Measurements from ENCODE around the gene ASPHD2. TPM values are rescaled to one million over a fixed set of nuclear protein-coding genes. Genes with fewer than 3 reads are reported as not detected.

Gene ASPHD2
- total RNA-seq, 2 experiments from 2014 or later = 10.2 to 10.5 TPM

GRCh38 chr22:26417406-26417805 is 11.7 kb upstream of the ASPHD2 start:
- intact Hi-C loops (cut with DNase I, micrococcal nuclease) = no loop called here
- Mint-ChIP-seq H3K4me1 (no peaks in the 10 kb centered on the region), H3K27ac (no peak overlapping the region), H3K27me3 (peaks cover 8% of the 10 kb centered on the region), H3K4me3 (no peak overlapping the region), H3K36me3 (ENCODE audit: low read depth) (no peaks in the 10 kb centered on the region), H3K9me3 (ENCODE audit: low read depth) (no peaks in the 10 kb centered on the region)
- no peak for DNase-seq
- CTCF ChIA-PET = no interaction called here
- POLR2A ChIA-PET = no interaction called here
- ATAC-seq = no peak

GRCh38 chr22:26418620-26419019 is 10.4 kb upstream of the ASPHD2 start:
- H3K4me3 Mint-ChIP-seq = no peak overlapping the region
- no peaks in the 10 kb centered on the region for H3K36me3 Mint-ChIP-seq (ENCODE audit: low read depth)
- DNase-seq = no peak
- H3K27me3 Mint-ChIP-seq = peaks cover 7% of the 10 kb centered on the region
- CTCF ChIA-PET = no interaction called here
- intact Hi-C loops (cut with DNase I, micrococcal nuclease) = no loop called here
- no peaks in the 10 kb centered on the region for H3K4me1 Mint-ChIP-seq
- H3K9me3 Mint-ChIP-seq (ENCODE audit: low read depth) = peaks cover 6% of the 10 kb centered on the region
- no peak for ATAC-seq
- H3K27ac Mint-ChIP-seq = no peak overlapping the region
- POLR2A ChIA-PET = no interaction called here

DNA sequence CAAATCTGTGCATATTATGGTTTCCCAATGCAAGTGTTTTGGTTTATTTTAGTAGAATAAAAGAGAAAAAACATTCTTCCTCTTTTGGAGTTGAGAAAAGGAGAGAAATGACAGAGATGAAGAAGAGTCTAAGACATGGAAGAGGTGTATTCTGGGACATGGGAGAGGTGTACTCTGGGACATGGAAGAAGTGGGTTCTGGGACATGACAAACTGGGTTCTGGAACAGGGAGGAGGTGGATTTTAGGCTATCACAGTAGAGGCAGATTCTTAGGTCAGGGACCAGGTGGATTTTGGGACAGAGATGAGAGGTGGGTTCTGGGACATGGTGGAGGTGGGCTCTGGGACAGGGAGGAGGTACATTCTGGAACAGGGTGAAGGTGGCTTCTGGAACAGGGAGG is 2.1 kb upstream of the ASPHD2 start:
- CTCF ChIA-PET = no interaction called here

DNA sequence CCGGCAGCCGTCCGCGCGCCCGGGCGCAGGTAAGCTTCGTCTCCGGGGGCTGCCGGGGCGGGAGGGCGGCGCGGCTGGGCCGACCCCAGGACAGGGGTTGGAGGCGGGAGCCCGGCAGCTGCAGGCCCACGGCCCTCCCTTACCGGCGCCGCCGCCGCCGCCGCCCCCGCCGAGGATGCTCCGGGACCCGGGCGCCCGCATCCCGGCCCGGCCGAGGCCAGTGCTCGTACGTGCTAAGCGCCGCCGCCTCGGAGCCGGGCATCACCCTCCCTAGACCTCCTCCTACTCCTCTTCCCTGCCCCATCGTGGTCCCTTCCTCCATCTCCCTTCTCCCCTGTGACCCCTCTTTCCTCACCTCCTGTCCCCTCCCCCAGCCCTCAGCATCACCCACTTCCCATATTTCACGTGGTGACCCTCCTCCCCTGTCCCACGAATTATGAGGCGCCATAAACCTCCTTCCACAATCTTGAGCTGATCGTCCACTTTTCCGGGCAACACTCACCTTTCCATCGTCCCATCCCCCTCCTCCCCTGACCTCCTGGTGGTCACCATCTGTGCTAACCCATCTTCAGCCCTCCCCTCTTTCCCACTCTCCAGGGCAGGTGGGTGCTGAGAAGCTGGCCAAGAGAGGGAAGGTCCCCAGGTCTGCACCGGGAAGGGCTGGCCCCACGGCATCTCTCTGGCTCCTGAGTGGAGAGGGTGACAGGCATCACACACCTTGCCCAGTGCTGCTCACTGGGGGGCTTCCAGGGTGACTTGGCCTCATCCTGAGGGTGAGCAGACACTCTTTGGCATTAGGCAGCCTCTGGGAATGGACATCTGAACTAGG is 612 bp downstream of the ASPHD2 start:
- no peak for ATAC-seq

More for the DNA sequence above, 2.1 kb upstream of the ASPHD2 start:
- H3K27ac Mint-ChIP-seq = peak overlapping the region; percentile 2
- H3K27me3 Mint-ChIP-seq = no peaks in the 10 kb centered on the region
- intact Hi-C loops (cut with DNase I, micrococcal nuclease) = loop anchor here in 1 of 2 experiments (10.0 kb wide), 1 partner anchor 1352 kb away; no protein-coding TSS in a partner anchor
- H3K4me3 Mint-ChIP-seq = peak overlapping the region; percentile 7
- H3K4me1 Mint-ChIP-seq = peaks cover 37% of the 10 kb centered on the region
- ATAC-seq (no peak), DNase-seq (no peak)
- H3K9me3 Mint-ChIP-seq (ENCODE audit: low read depth) = peaks cover 6% of the 10 kb centered on the region
- H3K36me3 Mint-ChIP-seq (ENCODE audit: low read depth) = peaks cover 4% of the 10 kb centered on the region
- POLR2A ChIA-PET = no interaction called here

GRCh38 chr22:26430600-26430999 is 1.5 kb downstream of the ASPHD2 start:
- intact Hi-C loops (cut with DNase I, micrococcal nuclease) = no loop called here
- CTCF ChIA-PET = interaction anchor here (0.7 to 2.1 kb wide), 15 partner anchors 11 to 244 kb away, joined by 3 to 10 read pairs (median 4); partner anchors contain the start of genes HPS4 and SRRD

More for the DNA sequence above, 612 bp downstream of the ASPHD2 start:
- ChIA-PET CTCF (interaction anchor here (0.5 to 2.1 kb wide), 10 partner anchors 10 to 1031 kb away, joined by 3 to 10 read pairs (median 4); partner anchors contain the start of genes HPS4 and SRRD), POLR2A (interaction anchor here (1.9 to 2.2 kb wide), 2 partner anchors 52 to 54 kb away, joined by 6 to 11 read pairs; partner anchors contain the start of genes HPS4 and SRRD)
- Mint-ChIP-seq H3K27ac (peak overlapping the region; percentile 75), H3K4me3 (peak overlapping the region; percentile 90), H3K36me3 (ENCODE audit: low read depth) (peaks cover 19% of the 10 kb centered on the region), H3K9me3 (ENCODE audit: low read depth) (no peaks in the 10 kb centered on the region), H3K27me3 (no peaks in the 10 kb centered on the region), H3K4me1 (peaks cover 51% of the 10 kb centered on the region)
- intact Hi-C loops (cut with DNase I, micrococcal nuclease) = loop anchor here (1.0 to 10.0 kb wide), 8 partner anchors 31 to 1355 kb away; partner anchors contain the start of genes HPS4 (in 2 of the 2), SRRD (in 2 of the 2) and TPST2 (in 1 of the 2)
- DNase-seq = peak; percentile 33

DNA sequence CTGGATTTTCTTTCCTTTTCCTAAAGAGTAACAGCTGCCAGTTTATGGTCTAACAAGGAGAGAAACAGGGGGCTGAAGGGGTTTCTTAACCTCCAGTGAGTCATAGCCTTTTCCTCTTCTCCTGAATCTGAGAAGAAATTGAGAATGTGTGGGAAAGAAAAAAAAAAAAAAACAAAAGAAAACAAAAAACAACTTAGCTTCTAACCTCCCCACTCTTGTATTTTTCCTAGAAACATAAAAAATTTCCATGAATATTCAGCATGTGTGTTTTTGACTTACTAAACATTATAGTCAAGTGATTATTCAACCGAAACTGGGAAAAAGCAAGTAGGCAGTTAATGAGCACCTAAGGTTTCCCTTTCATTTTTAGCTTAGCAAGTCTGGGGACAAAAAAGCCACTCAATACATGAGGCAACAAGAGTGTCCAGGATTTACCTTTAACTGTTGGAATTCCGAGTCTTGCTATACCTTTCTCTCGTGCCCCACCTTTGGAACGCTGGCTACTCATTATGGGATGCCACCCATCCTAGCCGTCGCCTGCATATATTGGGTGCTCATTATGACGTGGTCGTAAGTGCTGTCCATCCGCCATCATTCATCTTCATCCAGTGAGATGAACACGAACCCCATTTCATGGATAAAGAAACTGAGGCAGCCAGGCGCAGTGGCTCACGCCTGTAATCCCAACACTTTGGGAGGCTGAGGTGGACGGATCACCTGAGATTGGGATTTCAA is 2.4 kb downstream of the ASPHD2 start:
- Mint-ChIP-seq H3K27ac (peak overlapping the region; percentile 75), H3K36me3 (ENCODE audit: low read depth) (peaks cover 30% of the 10 kb centered on the region), H3K4me3 (peak overlapping the region; percentile 90), H3K4me1 (peaks cover 64% of the 10 kb centered on the region), H3K27me3 (no peaks in the 10 kb centered on the region), H3K9me3 (ENCODE audit: low read depth) (no peaks in the 10 kb centered on the region)
- ATAC-seq (peak; percentile 18), DNase-seq (no peak)
- ChIA-PET POLR2A (interaction anchor here (0.8 to 2.2 kb wide), 3 partner anchors 12 to 52 kb away, joined by 3 to 11 read pairs (median 6); partner anchors contain the start of genes HPS4 and SRRD), CTCF (interaction anchor here (0.6 to 2.1 kb wide), 14 partner anchors 11 to 255 kb away, joined by 3 to 10 read pairs (median 4); no protein-coding TSS in a partner anchor)
- intact Hi-C loops (cut with DNase I, micrococcal nuclease) = loop anchor here in 1 of 2 experiments (1.0 kb wide), 1 partner anchor 228 kb away; no protein-coding TSS in a partner anchor

More at GRCh38 chr22:26430600-26430999, 1.5 kb downstream of the ASPHD2 start:
- DNase-seq = peak; percentile 34
- Mint-ChIP-seq H3K27ac (peak overlapping the region; percentile 75), H3K9me3 (ENCODE audit: low read depth) (no peaks in the 10 kb centered on the region), H3K4me3 (peak overlapping the region; percentile 90), H3K27me3 (no peaks in the 10 kb centered on the region), H3K36me3 (ENCODE audit: low read depth) (peaks cover 27% of the 10 kb centered on the region), H3K4me1 (peaks cover 58% of the 10 kb centered on the region)
- no peak for ATAC-seq
- POLR2A ChIA-PET = interaction anchor here (0.6 to 2.2 kb wide), 3 partner anchors 51 to 72 kb away, joined by 3 to 11 read pairs (median 6); partner anchors contain the start of genes HPS4 and SRRD

DNA sequence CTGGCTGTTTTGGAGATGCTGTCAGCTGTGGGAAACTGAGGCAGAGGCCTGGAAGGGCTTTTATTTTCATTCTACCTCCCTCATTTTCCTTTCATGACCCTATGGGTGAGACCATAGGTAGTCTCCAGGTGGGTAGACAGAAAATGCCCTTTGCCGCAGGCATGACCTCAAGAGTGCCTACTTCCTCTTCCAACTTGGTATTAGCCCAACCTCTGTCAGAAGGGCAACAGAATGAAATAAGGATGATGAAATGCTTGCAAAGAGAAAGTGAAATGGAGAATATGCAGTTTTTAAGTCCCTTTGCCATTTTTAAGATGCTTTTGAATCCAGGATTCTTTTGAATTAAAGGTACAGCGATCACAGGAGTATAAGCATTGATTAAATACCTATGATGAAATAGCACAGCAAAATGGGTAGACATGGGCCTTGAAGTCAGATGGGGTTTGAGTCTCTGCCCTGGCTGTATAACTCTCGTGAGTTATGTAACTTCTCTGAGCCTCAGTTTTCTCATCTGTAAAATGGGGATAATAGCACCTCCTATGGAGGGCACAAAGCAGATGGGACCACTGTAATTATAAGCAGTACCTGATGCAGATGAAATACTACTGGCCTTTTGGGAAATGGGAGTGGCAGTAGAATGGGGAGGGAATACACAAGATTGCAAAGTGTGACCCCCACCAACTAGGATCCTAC is 3.7 kb downstream of the ASPHD2 start:
- H3K27ac Mint-ChIP-seq = peak overlapping the region; percentile 19
- DNase-seq = no peak
- no peaks in the 10 kb centered on the region for H3K9me3 Mint-ChIP-seq (ENCODE audit: low read depth)
- no peaks in the 10 kb centered on the region for H3K27me3 Mint-ChIP-seq
- no peak for ATAC-seq
- CTCF ChIA-PET = no interaction called here
- POLR2A ChIA-PET = no interaction called here
- intact Hi-C loops (cut with DNase I, micrococcal nuclease) = no loop called here
- peaks cover 64% of the 10 kb centered on the region for H3K4me1 Mint-ChIP-seq
- H3K4me3 Mint-ChIP-seq = no peak overlapping the region
- H3K36me3 Mint-ChIP-seq (ENCODE audit: low read depth) = peaks cover 30% of the 10 kb centered on the region

DNA sequence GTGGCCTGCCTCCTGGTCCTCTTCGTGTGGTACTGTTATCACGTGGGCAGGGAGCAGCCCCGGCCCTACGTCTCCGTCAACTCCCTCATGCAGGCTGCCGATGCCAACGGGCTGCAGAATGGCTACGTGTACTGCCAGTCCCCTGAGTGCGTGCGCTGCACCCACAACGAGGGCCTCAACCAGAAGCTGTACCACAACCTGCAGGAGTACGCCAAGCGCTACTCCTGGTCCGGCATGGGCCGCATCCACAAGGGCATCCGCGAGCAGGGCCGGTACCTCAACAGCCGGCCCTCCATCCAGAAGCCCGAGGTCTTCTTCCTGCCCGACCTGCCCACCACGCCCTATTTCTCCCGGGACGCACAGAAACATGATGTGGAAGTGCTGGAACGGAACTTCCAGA is 4.7 kb downstream of the ASPHD2 start:
- Mint-ChIP-seq H3K4me3 (no peak overlapping the region), H3K4me1 (peaks cover 56% of the 10 kb centered on the region), H3K36me3 (ENCODE audit: low read depth) (peaks cover 30% of the 10 kb centered on the region), H3K9me3 (ENCODE audit: low read depth) (no peaks in the 10 kb centered on the region), H3K27me3 (no peaks in the 10 kb centered on the region), H3K27ac (no peak overlapping the region)
- ChIA-PET CTCF (interaction anchor here (0.7 to 0.9 kb wide), 2 partner anchors 39 to 70 kb away, joined by 3 read pairs; no protein-coding TSS in a partner anchor), POLR2A (no interaction called here)
- DNase-seq (no peak), ATAC-seq (no peak)
- intact Hi-C loops (cut with DNase I, micrococcal nuclease) = no loop called here

- Mint-ChIP-seq H3K4me3 (no peak overlapping the region), H3K36me3 (ENCODE audit: low read depth) (peaks cover 26% of the 10 kb centered on the region), H3K27me3 (no peaks in the 10 kb centered on the region), H3K27ac (no peak overlapping the region), H3K9me3 (ENCODE audit: low read depth) (no peaks in the 10 kb centered on the region), H3K4me1 (peaks cover 46% of the 10 kb centered on the region)
- ChIA-PET CTCF (interaction anchor here (1.5 kb wide), 2 partner anchors 15 to 34 kb away, joined by 3 read pairs; no protein-coding TSS in a partner anchor), POLR2A (no interaction called here)
- no peak for DNase-seq
- intact Hi-C loops (cut with DNase I, micrococcal nuclease) = no loop called here
- ATAC-seq = no peak
These were observed 6.5 kb downstream of the ASPHD2 start for GRCh38 chr22:26435327-26436093.

- no peak overlapping the region for H3K27ac Mint-ChIP-seq
- DNase-seq (no peak), ATAC-seq (no peak)
- peaks cover 26% of the 10 kb centered on the region for H3K36me3 Mint-ChIP-seq (ENCODE audit: low read depth)
- no peaks in the 10 kb centered on the region for H3K9me3 Mint-ChIP-seq (ENCODE audit: low read depth)
- POLR2A ChIA-PET = no interaction called here
- no peak overlapping the region for H3K4me3 Mint-ChIP-seq
- no peaks in the 10 kb centered on the region for H3K27me3 Mint-ChIP-seq
- intact Hi-C loops (cut with DNase I, micrococcal nuclease) = no loop called here
- CTCF ChIA-PET = interaction anchor here (0.7 to 1.5 kb wide), 4 partner anchors 24 to 102 kb away, joined by 3 to 5 read pairs (median 3); no protein-coding TSS in a partner anchor
- H3K4me1 Mint-ChIP-seq = peaks cover 31% of the 10 kb centered on the region
These were observed 7.9 kb downstream of the ASPHD2 start for GRCh38 chr22:26436903-26437515.
